Activated CD8-positive, alpha-beta memory T cell treated with anti-CD3 and anti-CD28 coated beads, Interleukin-2, amount 10 ng/mL, durations not matched to agents 7 days and 5 days (primary cell): ENCODE results near the gene HDAC9. TPM values are rescaled to one million over a fixed set of nuclear protein-coding genes. Genes with fewer than 3 reads are reported as not detected.
A peak's percentile ranks its signal among the peaks of the same experiment; 100 is the strongest.

Source experiments
- ATAC-seq: fragments of 150-1000 bp; cut with Tn5 transposase; one replicate; pipeline ENCODE4 v1.10.0; 2021; ENCODE audit warnings: moderate library complexity
- CTCF ChIA-PET: fragments of 350-600 bp; sonication (Branson Sonifier 250); formaldehyde crosslinking; loops from one replicate; lab custom pipeline; 2021; ENCODE audit warnings: antibody characterized with exemption; lab: Charles Lee
- DNase-seq: peaks from one replicate; pipeline ENCODE4 v3.0.0-alpha.2; 2020
- H3K27ac Mint-ChIP-seq: one replicate; pipeline ENCODE4 v1.8.0; 2021; ENCODE audit warnings: mild to moderate bottlenecking, mixed read lengths
- H3K27me3 Mint-ChIP-seq: one replicate; pipeline ENCODE4 v1.8.0; 2021; ENCODE audit warnings: mixed read lengths
- H3K36me3 Mint-ChIP-seq: one replicate; pipeline ENCODE4 v1.8.0; 2021; ENCODE audit warnings: mild to moderate bottlenecking, mixed read lengths
- H3K4me1 Mint-ChIP-seq: one replicate; pipeline ENCODE4 v1.8.0; 2021; ENCODE audit warnings: mixed read lengths
- H3K4me3 Mint-ChIP-seq: one replicate; pipeline ENCODE4 v1.8.0; 2021; ENCODE audit warnings: mild to moderate bottlenecking, moderate library complexity, mixed read lengths
- H3K9me3 Mint-ChIP-seq: one replicate; pipeline ENCODE4 v1.8.0; 2022; ENCODE audit warnings: low read depth, mixed read lengths
- total RNA-seq, 2 experiments: library from RNA; stranded (reverse); gene quantifications; one replicate each; pipeline ENCODE4 v1.2.3, GENCODE V29; 2021

Gene HDAC9
- total RNA-seq, 2 experiments from 2014 or later = 0.91 to 2.9 TPM

GRCh38 chr7:18538554-18539250, 43.2 kb downstream of the HDAC9 start:
- Mint-ChIP-seq H3K36me3 (no peaks in the 10 kb centered on the region), H3K4me1 (peaks cover 11% of the 10 kb centered on the region), H3K4me3 (no peak overlapping the region), H3K27me3 (no peaks in the 10 kb centered on the region), H3K27ac (no peak overlapping the region), H3K9me3 (peaks cover 2% of the 10 kb centered on the region)
- ATAC-seq (peak; percentile 27), DNase-seq (no peak)
- CTCF ChIA-PET = no interaction called here

GRCh38 chr7:18540396-18540795, 44.8 kb downstream of the HDAC9 start:
- CTCF ChIA-PET = no interaction called here
- no peak for DNase-seq
- peaks cover 11% of the 10 kb centered on the region for H3K4me1 Mint-ChIP-seq

DNA sequence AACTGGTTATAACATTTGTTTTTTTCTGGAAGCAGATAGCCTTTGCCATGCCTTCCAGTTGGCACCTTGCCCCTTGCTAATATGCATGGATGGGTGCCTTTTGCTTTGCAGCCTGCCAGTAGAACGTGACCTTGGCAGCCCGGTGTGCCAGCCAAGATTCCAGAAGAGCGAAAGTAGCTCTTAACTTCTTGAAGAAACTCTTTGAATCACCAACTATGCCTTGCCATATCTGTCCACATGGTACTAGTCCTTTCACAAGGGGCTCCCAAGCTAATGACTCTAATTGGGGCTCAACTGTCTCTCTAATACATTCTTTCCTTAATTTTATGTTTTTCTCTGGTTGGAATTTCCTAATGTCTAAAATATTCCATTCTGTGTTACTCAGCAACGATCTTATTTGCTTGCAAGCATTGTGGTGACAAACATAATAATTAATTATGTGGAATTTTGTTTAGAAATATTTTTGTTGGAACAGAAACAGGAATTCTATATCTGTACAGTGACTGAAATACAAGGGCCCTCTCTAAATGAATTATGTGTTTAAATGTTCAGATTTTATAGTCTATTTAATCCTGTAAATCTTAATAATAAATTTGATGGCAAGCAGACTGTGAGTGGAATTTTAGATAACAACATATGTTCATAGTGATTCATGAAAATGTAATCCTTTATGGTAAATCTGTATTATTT, 45.8 kb downstream of the HDAC9 start:
- no peaks in the 10 kb centered on the region for H3K9me3 Mint-ChIP-seq

More at GRCh38 chr7:18540396-18540795, 44.8 kb downstream of the HDAC9 start:
- ATAC-seq = no peak
- Mint-ChIP-seq H3K36me3 (no peaks in the 10 kb centered on the region), H3K27ac (no peak overlapping the region), H3K9me3 (no peaks in the 10 kb centered on the region), H3K27me3 (no peaks in the 10 kb centered on the region), H3K4me3 (no peak overlapping the region)

GRCh38 chr7:18541871-18542212, 46.3 kb downstream of the HDAC9 start:
- Mint-ChIP-seq H3K4me1 (peaks cover 11% of the 10 kb centered on the region), H3K4me3 (no peak overlapping the region), H3K27me3 (no peaks in the 10 kb centered on the region), H3K9me3 (no peaks in the 10 kb centered on the region), H3K36me3 (no peaks in the 10 kb centered on the region), H3K27ac (no peak overlapping the region)
- ATAC-seq = no peak
- CTCF ChIA-PET = no interaction called here
- no peak for DNase-seq

More for the DNA sequence above, 45.8 kb downstream of the HDAC9 start:
- Mint-ChIP-seq H3K4me3 (no peak overlapping the region), H3K27ac (no peak overlapping the region), H3K4me1 (peaks cover 11% of the 10 kb centered on the region), H3K27me3 (no peaks in the 10 kb centered on the region), H3K36me3 (no peaks in the 10 kb centered on the region)
- DNase-seq = no peak
- ATAC-seq = no peak
- CTCF ChIA-PET = no interaction called here

- CTCF ChIA-PET = no interaction called here
Observed at GRCh38 chr7:18546576-18546975, 51.0 kb downstream of the HDAC9 start.

DNA sequence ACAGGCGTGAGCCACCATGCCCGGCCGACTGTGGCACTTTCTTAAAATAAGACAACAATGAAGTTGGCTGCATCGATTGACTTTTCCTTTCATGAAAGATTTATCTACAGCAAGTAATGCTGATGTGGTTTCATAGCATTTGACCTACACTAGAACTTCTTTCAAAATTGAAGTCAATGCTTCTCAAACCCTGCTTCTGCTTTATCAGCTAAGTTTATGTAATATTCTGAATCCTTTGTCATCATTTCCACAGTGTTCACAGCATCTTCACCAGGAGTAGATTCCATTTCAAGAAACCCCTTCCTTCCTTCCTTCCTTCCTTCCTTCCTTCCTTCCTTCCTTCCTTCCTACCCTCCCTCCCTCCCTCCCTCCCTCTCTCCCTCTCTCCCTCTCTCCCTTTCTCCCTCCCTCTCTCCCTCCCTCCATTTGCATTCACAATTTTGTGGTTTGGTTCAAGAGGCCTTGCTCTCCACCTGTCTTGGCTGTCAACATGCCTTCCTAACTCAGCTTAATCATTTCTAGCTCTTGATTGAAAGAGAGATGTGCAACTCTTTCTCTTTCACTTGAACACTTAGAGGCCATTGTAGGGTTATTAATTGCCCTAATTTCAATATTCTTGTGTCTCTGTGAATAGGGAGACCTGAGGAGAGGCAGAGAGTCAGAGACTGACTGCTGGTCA, 52.1 kb downstream of the HDAC9 start:
- Mint-ChIP-seq H3K9me3 (no peaks in the 10 kb centered on the region), H3K4me3 (no peak overlapping the region), H3K27ac (no peak overlapping the region), H3K4me1 (no peaks in the 10 kb centered on the region), H3K36me3 (no peaks in the 10 kb centered on the region), H3K27me3 (no peaks in the 10 kb centered on the region)
- CTCF ChIA-PET = no interaction called here
- DNase-seq (no peak), ATAC-seq (no peak)

More at GRCh38 chr7:18546576-18546975, 51.0 kb downstream of the HDAC9 start:
- Mint-ChIP-seq H3K9me3 (no peaks in the 10 kb centered on the region), H3K4me3 (no peak overlapping the region), H3K36me3 (no peaks in the 10 kb centered on the region), H3K27me3 (no peaks in the 10 kb centered on the region), H3K27ac (no peak overlapping the region), H3K4me1 (no peaks in the 10 kb centered on the region)
- ATAC-seq (no peak), DNase-seq (no peak)

GRCh38 chr7:18548534-18548933, 53.0 kb downstream of the HDAC9 start:
- Mint-ChIP-seq H3K4me3 (no peak overlapping the region), H3K4me1 (no peaks in the 10 kb centered on the region), H3K27ac (no peak overlapping the region), H3K27me3 (no peaks in the 10 kb centered on the region), H3K36me3 (no peaks in the 10 kb centered on the region), H3K9me3 (no peaks in the 10 kb centered on the region)
- CTCF ChIA-PET = no interaction called here
- ATAC-seq (no peak), DNase-seq (no peak)

- no peak overlapping the region for H3K27ac Mint-ChIP-seq
- no peaks in the 10 kb centered on the region for H3K4me1 Mint-ChIP-seq
- ATAC-seq = no peak
- no peaks in the 10 kb centered on the region for H3K36me3 Mint-ChIP-seq
- H3K4me3 Mint-ChIP-seq = no peak overlapping the region
- no peaks in the 10 kb centered on the region for H3K27me3 Mint-ChIP-seq
- no peak for DNase-seq
- peaks cover 3% of the 10 kb centered on the region for H3K9me3 Mint-ChIP-seq
- CTCF ChIA-PET = no interaction called here
Observed at GRCh38 chr7:18550574-18550973, 55.0 kb downstream of the HDAC9 start.

GRCh38 chr7:18552316-18552916, 56.9 kb downstream of the HDAC9 start:
- ATAC-seq (no peak), DNase-seq (no peak)
- CTCF ChIA-PET = no interaction called here
- H3K27ac Mint-ChIP-seq = no peak overlapping the region
- H3K36me3 Mint-ChIP-seq = no peaks in the 10 kb centered on the region
- no peaks in the 10 kb centered on the region for H3K27me3 Mint-ChIP-seq
- H3K9me3 Mint-ChIP-seq = peaks cover 3% of the 10 kb centered on the region
- no peak overlapping the region for H3K4me3 Mint-ChIP-seq
- no peaks in the 10 kb centered on the region for H3K4me1 Mint-ChIP-seq

GRCh38 chr7:18552943-18553604, 57.5 kb downstream of the HDAC9 start:
- DNase-seq (no peak), ATAC-seq (no peak)
- Mint-ChIP-seq H3K36me3 (no peaks in the 10 kb centered on the region), H3K27ac (no peak overlapping the region), H3K4me1 (no peaks in the 10 kb centered on the region), H3K27me3 (no peaks in the 10 kb centered on the region), H3K4me3 (no peak overlapping the region), H3K9me3 (peaks cover 3% of the 10 kb centered on the region)
- CTCF ChIA-PET = no interaction called here

DNA sequence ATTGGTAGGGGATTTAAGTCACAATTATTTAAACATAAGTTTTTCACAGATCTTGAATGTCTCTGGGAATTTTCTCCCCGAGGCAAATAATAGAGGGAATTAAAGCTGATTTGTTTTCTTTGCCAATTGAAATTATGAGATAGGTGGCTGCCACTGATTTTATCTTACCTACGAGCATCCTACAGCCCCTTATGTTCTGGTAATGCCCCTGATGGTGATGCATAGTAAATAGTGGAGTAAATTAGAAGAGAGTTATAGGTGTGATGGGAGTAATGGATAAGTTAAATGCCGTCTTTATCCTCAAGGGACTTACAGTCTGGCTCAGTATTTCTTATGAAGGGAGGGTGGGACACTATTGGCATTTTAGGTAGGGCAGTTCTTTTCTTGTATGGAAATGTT, 58.1 kb downstream of the HDAC9 start:
- H3K9me3 Mint-ChIP-seq = peaks cover 3% of the 10 kb centered on the region
- CTCF ChIA-PET = no interaction called here
- ATAC-seq (no peak), DNase-seq (no peak)
- no peaks in the 10 kb centered on the region for H3K27me3 Mint-ChIP-seq
- no peaks in the 10 kb centered on the region for H3K4me1 Mint-ChIP-seq
- no peak overlapping the region for H3K4me3 Mint-ChIP-seq
- no peak overlapping the region for H3K27ac Mint-ChIP-seq
- no peaks in the 10 kb centered on the region for H3K36me3 Mint-ChIP-seq

DNA sequence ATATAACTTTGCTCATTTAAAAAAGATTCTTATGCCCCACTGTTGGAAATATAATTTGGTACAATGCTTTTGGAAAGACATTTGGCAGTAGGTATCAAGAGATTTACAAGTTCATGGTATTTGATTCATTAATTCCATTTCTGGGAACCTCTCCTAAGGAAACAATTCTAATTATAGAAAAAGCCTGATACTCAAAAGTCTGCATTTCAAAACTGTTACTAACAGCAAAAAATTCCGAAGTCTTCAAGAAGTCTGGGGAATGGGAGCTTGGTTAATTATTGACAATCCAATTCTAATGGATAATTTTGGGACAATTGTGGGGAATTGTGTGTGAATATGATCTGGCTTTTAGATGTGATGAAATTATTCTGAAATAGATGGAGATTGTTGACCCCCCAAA, 59.6 kb downstream of the HDAC9 start:
- H3K27me3 Mint-ChIP-seq = no peaks in the 10 kb centered on the region
- no peak for DNase-seq

GRCh38 chr7:18555968-18556367, 60.4 kb downstream of the HDAC9 start:
- no peaks in the 10 kb centered on the region for H3K4me1 Mint-ChIP-seq
- H3K4me3 Mint-ChIP-seq = no peak overlapping the region
- CTCF ChIA-PET = no interaction called here
- no peaks in the 10 kb centered on the region for H3K36me3 Mint-ChIP-seq
- H3K9me3 Mint-ChIP-seq = peaks cover 3% of the 10 kb centered on the region
- ATAC-seq (no peak), DNase-seq (no peak)
- no peaks in the 10 kb centered on the region for H3K27me3 Mint-ChIP-seq
- no peak overlapping the region for H3K27ac Mint-ChIP-seq

More for the DNA sequence above, 59.6 kb downstream of the HDAC9 start:
- Mint-ChIP-seq H3K4me1 (no peaks in the 10 kb centered on the region), H3K4me3 (no peak overlapping the region), H3K36me3 (no peaks in the 10 kb centered on the region), H3K27ac (no peak overlapping the region), H3K9me3 (peaks cover 3% of the 10 kb centered on the region)
- CTCF ChIA-PET = no interaction called here
- ATAC-seq = no peak
